H1 (cell line): ENCODE measurements around the gene SLC22A23. TPM values are rescaled to one million over a fixed set of nuclear protein-coding genes. Genes with fewer than 3 reads are reported as not detected.

Source experiments
- CTCF ChIA-PET: fragments of 300-600 bp; sonication (Branson Sonifier 250); formaldehyde crosslinking; loops from one replicate; lab custom pipeline; 2021; ENCODE audit not compliant: partially characterized antibody; lab: Charles Lee
- POLR2A ChIA-PET: fragments of 300-600 bp; sonication (Branson Sonifier 250); formaldehyde crosslinking; loops from one replicate; lab custom pipeline; 2021; ENCODE audit warnings: inconsistent platforms; ENCODE audit not compliant: partially characterized antibody; lab: Charles Lee
- DNase-seq, 2 experiments: peaks; one replicate each; pipeline versions ENCODE4 v3.0.0 to v3.0.0-alpha.2; 2010 to 2022; ENCODE audit warnings: low spot score in 2 of 2, low read depth in 1 of 2, mixed read lengths in 1 of 2
- FAIRE-seq: peaks from 2 replicates; lab custom pipeline; 2011; peaks lifted over from hg19 to GRCh38; lab: Jason Lieb, UNC
- H2AFZ ChIP-seq: 2 replicates; pipeline ENCODE4 v1.8.1; 2012; ENCODE audit warnings: low read length, inconsistent platforms
- H2AK5ac ChIP-seq: 2 replicates; pipeline ENCODE4 v1.6.1; 2013; ENCODE audit warnings: low read depth, low read length
- H2BK120ac ChIP-seq: replicated peaks from 2 replicates; pipeline ENCODE3; 2013; ENCODE audit warnings: low read depth, low read length, inconsistent platforms
- H2BK12ac ChIP-seq: 2 replicates; pipeline ENCODE4 v1.6.1; 2013; ENCODE audit warnings: low read depth, low read length
- H2BK15ac ChIP-seq: 2 replicates; pipeline ENCODE4 v1.6.1; 2013; ENCODE audit warnings: low read length
- H2BK20ac ChIP-seq: 2 replicates; pipeline ENCODE4 v1.6.1; 2013; ENCODE audit warnings: low read length
- H2BK5ac ChIP-seq: 2 replicates; pipeline ENCODE4 v1.6.1; 2013; ENCODE audit warnings: low read depth, low read length
- H3K14ac ChIP-seq: 2 replicates; pipeline ENCODE4 v1.6.1; 2013; ENCODE audit warnings: inconsistent platforms; ENCODE audit not compliant: insufficient read length
- H3K18ac ChIP-seq: 2 replicates; pipeline ENCODE4 v1.6.1; 2013; ENCODE audit warnings: low read length; ENCODE audit errors: extremely low read depth
- H3K23ac ChIP-seq: 2 replicates; pipeline ENCODE4 v1.6.1; 2013; ENCODE audit warnings: inconsistent platforms; ENCODE audit not compliant: insufficient read length
- H3K23me2 ChIP-seq: 2 replicates; pipeline ENCODE4 v1.6.1; 2013; ENCODE audit warnings: low read depth, low read length
- H3K27ac ChIP-seq: 2 replicates; pipeline ENCODE4 v1.6.1; 2011; ENCODE audit warnings: low read depth, low read length, inconsistent platforms
- H3K27me3 ChIP-seq, 4 experiments: replicated peaks in 1 of 4; 1 replicate in 1 of 4; 2 replicates in 3 of 4; pipeline versions ENCODE4 v1.6.1 to v1.8.1; 2011 to 2013; ENCODE audit warnings: low read length in 3 of 4, mild to moderate bottlenecking in 3 of 4, inconsistent platforms in 2 of 4, mixed read lengths in 2 of 4, moderate library complexity in 1 of 4; ENCODE audit not compliant: control insufficient read depth in 3 of 4, insufficient read depth in 3 of 4; ENCODE audit errors: extremely low read depth in 1 of 4
- H3K36me3 ChIP-seq, 4 experiments: 2 replicates each; pipeline versions ENCODE4 v1.6.1 to v1.8.1; 2011 to 2013; ENCODE audit warnings: mild to moderate bottlenecking in 4 of 4, low read length in 3 of 4, moderate library complexity in 2 of 4, control low read depth in 1 of 4, inconsistent platforms in 1 of 4; ENCODE audit not compliant: insufficient read depth in 4 of 4, control insufficient read depth in 2 of 4
- H3K4ac ChIP-seq: replicated peaks from 2 replicates; pipeline ENCODE3; 2013; ENCODE audit warnings: low read length, low read depth, mixed read lengths, inconsistent platforms; ENCODE audit not compliant: insufficient read length
- H3K4me1 ChIP-seq, 4 experiments: replicated peaks in 1 of 4; 1 replicate in 1 of 4; 2 replicates in 3 of 4; pipeline versions ENCODE4 v1.6.1 to v1.8.1; 2011 to 2013; ENCODE audit warnings: low read length in 3 of 4, inconsistent platforms in 2 of 4, mixed read lengths in 1 of 4; ENCODE audit not compliant: insufficient read depth in 4 of 4, control insufficient read depth in 3 of 4
- H3K4me2 ChIP-seq, 2 experiments: 2 replicates each; pipeline versions ENCODE4 v1.6.1 to v1.8.1; 2011 to 2013; ENCODE audit warnings: low read depth in 2 of 2, low read length in 2 of 2, control low read depth in 1 of 2, inconsistent platforms in 1 of 2, mild to moderate bottlenecking in 1 of 2; ENCODE audit not compliant: insufficient read depth in 1 of 2
- H3K4me3 ChIP-seq, 4 experiments: fragments of 200-600, 300-600 bp in 1 of 4; sonication (generic), shearing (Covaris generic), sonication (Bioruptor Twin) in 1 of 4; 2 replicates each; pipeline versions ENCODE4 v1.5.1 to v1.8.1; 2011 to 2016; ENCODE audit warnings: low read length in 4 of 4, low read depth in 3 of 4, control low read depth in 2 of 4, inconsistent platforms in 2 of 4, mild to moderate bottlenecking in 2 of 4, mixed read lengths in 1 of 4, moderate library complexity in 1 of 4; ENCODE audit not compliant: insufficient read depth in 2 of 4; ENCODE audit errors: extremely low read depth in 1 of 4
- H3K56ac ChIP-seq: replicated peaks from 2 replicates; pipeline ENCODE3; 2013; ENCODE audit warnings: low read depth, mild to moderate bottlenecking, mixed read lengths, low read length, inconsistent platforms; ENCODE audit not compliant: insufficient read length
- H3K79me1 ChIP-seq: 2 replicates; pipeline ENCODE4 v1.6.1; 2013; ENCODE audit warnings: low read depth, low read length, control low read depth
- H3K79me2 ChIP-seq, 2 experiments: 2 replicates each; pipeline versions ENCODE4 v1.6.1 to v1.8.1; 2012 to 2013; ENCODE audit warnings: low read length in 2 of 2, mild to moderate bottlenecking in 2 of 2, inconsistent platforms in 1 of 2; ENCODE audit not compliant: insufficient read depth in 2 of 2, control insufficient read depth in 1 of 2
- H3K9ac ChIP-seq, 4 experiments: replicated peaks in 1 of 4; 1 replicate in 1 of 4; 2 replicates in 3 of 4; pipeline versions ENCODE4 v1.6.1 to v1.8.1; 2011 to 2013; ENCODE audit warnings: low read depth in 3 of 4, low read length in 3 of 4, control low read depth in 2 of 4, mild to moderate bottlenecking in 2 of 4, moderate library complexity in 2 of 4, inconsistent platforms in 1 of 4; ENCODE audit errors: extremely low read depth in 1 of 4
- H3K9me3 ChIP-seq, 2 experiments: 2 replicates each; pipeline versions ENCODE4 v1.6.1 to v1.8.1; 2012 to 2013; ENCODE audit warnings: mild to moderate bottlenecking in 2 of 2, moderate library complexity in 2 of 2, control low read depth in 1 of 2, inconsistent platforms in 1 of 2, low read depth in 1 of 2, low read length in 1 of 2, mixed read lengths in 1 of 2; ENCODE audit not compliant: insufficient read depth in 2 of 2
- H4K20me1 ChIP-seq, 2 experiments: replicated peaks in 1 of 2; 2 replicates each; pipeline versions ENCODE3 to v1.8.1; 2011 to 2013; ENCODE audit warnings: inconsistent platforms in 2 of 2, low read length in 2 of 2, mild to moderate bottlenecking in 1 of 2; ENCODE audit not compliant: insufficient read depth in 2 of 2, control insufficient read depth in 1 of 2
- H4K5ac ChIP-seq: 2 replicates; pipeline ENCODE4 v1.6.1; 2013; ENCODE audit warnings: low read length, low read depth, mixed read lengths, inconsistent platforms; ENCODE audit not compliant: insufficient read length
- H4K8ac ChIP-seq: 2 replicates; pipeline ENCODE4 v1.8.0; 2013; ENCODE audit warnings: mild to moderate bottlenecking, moderate library complexity, low read length, inconsistent platforms; ENCODE audit not compliant: insufficient read depth; ENCODE audit errors: extremely low read depth
- H4K91ac ChIP-seq: replicated peaks from 2 replicates; pipeline ENCODE3; 2013; ENCODE audit warnings: low read length, mixed read lengths, inconsistent platforms; ENCODE audit not compliant: insufficient read length
- NRF1 ChIP-seq: IDR thresholded peaks from 2 replicates; pipeline ENCODE4 v1.6.1; 2011; ENCODE audit warnings: mild to moderate bottlenecking, low read depth, low read length, improper control_type of control experiment
- SIRT6 ChIP-seq: IDR thresholded peaks from one replicate; pipeline ENCODE4 v1.7.1; 2012; ENCODE audit warnings: low read length, inconsistent platforms
- WGBS, 2 experiments: shearing (Covaris generic) in 1 of 2; methylation state at CpG; one replicate each; pipeline versions ENCODE4 v1.1.6 to v1.1.7; 2013 to 2015; ENCODE audit warnings: low lambda C conversion rate in 2 of 2, mixed read lengths in 2 of 2, inconsistent platforms in 1 of 2, low coverage in 1 of 2, missing lambda C conversion rate in 1 of 2; ENCODE audit not compliant: insufficient replicate concordance in 2 of 2, insufficient coverage in 1 of 2, insufficient read length in 1 of 2; ENCODE audit errors: extremely low coverage in 1 of 2, missing lambda C conversion rate in 1 of 2; 5-methylcytosine and 5-hydroxymethylcytosine counted together
- polyA plus RNA-seq, 7 experiments: library from polyadenylated mRNA; depleted of rRNA in 3 of 7; stranded (reverse) in 5 of 7; unstranded in 2 of 7; fragments of >200 nt in 5 of 7; fragments of 200-250 nt in 2 of 7; gene quantifications; 1 replicate in 5 of 7; 2 replicates in 1 of 7; 4 replicates in 1 of 7; pipeline versions ENCODE4 v1.2.1 to v1.2.3, GENCODE V29; 2011 to 2013; ENCODE audit warnings: missing spikeins in 2 of 7, mixed read lengths in 2 of 7
- total RNA-seq: library from RNA; stranded (reverse); fragmentation: NEBNext Ultra II Directional; extraction: Animal tissue kit (Norgen Biotek cat#: 25700); gene quantifications from 2 replicates; pipeline ENCODE4 v1.2.1, GENCODE V29; 2021
- TF ChIP-seq, protein P1 (sequence below): IDR thresholded peaks from 2 replicates; pipeline ENCODE4 v1.6.1; 2012; ENCODE audit warnings: inconsistent platforms

Gene SLC22A23
- total and polyA plus RNA-seq, 2 of the 8 experiments (the other 6 are each of a cell fraction or from before 2014, with no cell fraction given), result 9.9 to 38.4 TPM

- H3K23ac ChIP-seq, result no peak overlapping the region
- TF ChIP-seq SIRT6 (no peak), NRF1 (no peak)
- TF ChIP-seq, protein P1, sequence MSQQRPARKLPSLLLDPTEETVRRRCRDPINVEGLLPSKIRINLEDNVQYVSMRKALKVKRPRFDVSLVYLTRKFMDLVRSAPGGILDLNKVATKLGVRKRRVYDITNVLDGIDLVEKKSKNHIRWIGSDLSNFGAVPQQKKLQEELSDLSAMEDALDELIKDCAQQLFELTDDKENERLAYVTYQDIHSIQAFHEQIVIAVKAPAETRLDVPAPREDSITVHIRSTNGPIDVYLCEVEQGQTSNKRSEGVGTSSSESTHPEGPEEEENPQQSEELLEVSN, result no peak
- TF ChIP-seq, all 59 proteins: peak for 0
- DNase-seq (no peak), FAIRE-seq (no peak)
- no peak overlapping the region for H3K56ac ChIP-seq
- peaks cover 0 to 59% of the 10 kb centered on the region in 2 experiments; a peak in 2 of 4 replicates for H3K79me2 ChIP-seq
- peaks cover 9% of the 10 kb centered on the region for H3K79me1 ChIP-seq
- H3K4ac ChIP-seq, result no peak overlapping the region
- H3K9me3 ChIP-seq, result no peaks in the 10 kb centered on the region
- no peak overlapping the region for H4K8ac ChIP-seq
- no peaks in the 10 kb centered on the region; the same call in 1 of the 2 replicates for H3K23me2 ChIP-seq
- 0 out of 2 replicates have a peak overlapping the region, but pooled peaks have one; percentile 80 for H3K18ac ChIP-seq
- peak overlapping the region; percentile 82; the same call in 1 of the 2 replicates for H2BK12ac ChIP-seq
- H2BK5ac ChIP-seq, result peak overlapping the region; percentile 90; the same call in 1 of the 2 replicates
- H4K91ac ChIP-seq, result peak overlapping the region; percentile 84
- H2BK120ac ChIP-seq, result peak overlapping the region; percentile 63
- H3K4me1 ChIP-seq, result peaks cover 22 to 39% (median 32%) of the 10 kb centered on the region in 4 experiments
- peak overlapping the region; percentile 18 for H4K5ac ChIP-seq
- no peak overlapping the region; the same call in 1 of the 2 replicates for H3K27ac ChIP-seq
- peak overlapping the region; percentile 29; the same call in 1 of the 2 replicates for H2AK5ac ChIP-seq
- no peak overlapping the region for H3K4me2 ChIP-seq
- no peaks in the 10 kb centered on the region for H4K20me1 ChIP-seq
- peak overlapping the region; percentile 40 for H2BK20ac ChIP-seq
- no peaks in the 10 kb centered on the region for H3K27me3 ChIP-seq
- H2BK15ac ChIP-seq, result peak overlapping the region; percentile 77; the same call in 1 of the 2 replicates
- no peak overlapping the region for H3K14ac ChIP-seq
- 92% methylated on average over 3 of the region's 3 CpGs; no CpG with 5 or more reads in 1 of the 2 experiments for WGBS, 2 experiments
- H3K36me3 ChIP-seq, result no peaks in the 10 kb centered on the region
- ChIA-PET POLR2A (interaction anchor here (1.8 kb wide), 1 partner anchor 32 kb away, joined by 8 read pairs; no protein-coding TSS in a partner anchor), CTCF (interaction anchor here (1.1 to 3.3 kb wide), 9 partner anchors 10 to 423 kb away, joined by 3 to 23 read pairs (median 4); partner anchors contain the start of gene FAM50B)
- H3K9ac ChIP-seq, result no peak overlapping the region; a peak in 1 of 7 replicates
- no peak overlapping the region for H2AFZ ChIP-seq
- H3K4me3 ChIP-seq, result no peak overlapping the region
Measured at GRCh38 chr6:3426091-3426926, 30.5 kb downstream of the SLC22A23 start.
